ENCODE data around the gene PRKAR1B.

The PRKAR1B gene

DNA sequence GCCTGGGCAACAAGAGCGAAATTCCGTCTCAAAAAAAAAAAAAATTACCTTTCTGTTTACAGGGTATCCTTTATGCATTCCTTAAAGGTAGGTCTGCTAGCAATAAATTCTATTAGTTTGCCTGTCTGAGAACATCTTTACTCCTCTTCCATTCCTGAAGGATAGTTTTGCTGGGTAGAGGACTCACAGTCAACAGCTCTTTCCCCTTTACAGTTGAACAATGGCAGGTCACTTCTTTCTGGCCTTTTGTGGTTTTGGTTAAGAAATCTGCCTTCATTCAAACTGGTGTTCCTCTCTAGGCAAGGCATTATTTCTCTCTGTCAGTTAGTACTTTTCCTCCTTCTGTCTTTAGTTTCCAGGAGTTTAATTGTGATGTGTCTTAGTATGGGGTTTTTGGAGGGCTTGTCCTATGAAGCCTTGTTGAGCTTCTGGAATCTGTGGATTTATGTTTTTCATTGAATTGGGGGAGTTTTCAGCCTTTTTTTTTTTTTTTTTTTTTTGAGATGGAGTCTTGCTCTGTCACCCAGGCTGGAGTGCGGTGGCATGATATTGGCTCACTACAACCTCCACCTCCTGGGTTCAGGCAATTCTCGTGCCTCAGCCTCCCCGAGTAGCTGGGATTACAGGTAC lies 5.3 kb downstream of the PRKAR1B start:
- no peak for DNase-seq (ENCODE audit: low read depth)

DNA sequence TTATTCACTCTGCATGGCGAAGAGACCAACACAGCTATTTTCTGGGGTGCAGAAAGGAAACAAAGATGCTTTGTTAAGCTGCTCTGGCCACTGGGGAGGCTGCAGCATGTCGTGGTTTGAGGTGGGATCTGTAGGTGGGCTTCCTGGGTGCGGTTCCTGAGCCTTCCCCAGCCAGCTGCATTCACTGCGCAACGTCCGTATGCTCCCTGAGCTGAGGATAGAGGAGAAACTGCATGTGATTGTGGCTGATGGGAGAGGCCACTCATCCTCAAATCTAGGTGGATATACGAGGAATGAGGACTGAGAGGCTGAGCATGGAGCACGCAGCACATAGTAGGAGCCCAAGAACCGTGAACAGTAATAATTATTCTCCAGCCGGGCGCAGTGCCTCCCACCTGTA lies 10.4 kb downstream of the PRKAR1B start:
- DNase-seq (ENCODE audit: low read depth), result no peak

DNA sequence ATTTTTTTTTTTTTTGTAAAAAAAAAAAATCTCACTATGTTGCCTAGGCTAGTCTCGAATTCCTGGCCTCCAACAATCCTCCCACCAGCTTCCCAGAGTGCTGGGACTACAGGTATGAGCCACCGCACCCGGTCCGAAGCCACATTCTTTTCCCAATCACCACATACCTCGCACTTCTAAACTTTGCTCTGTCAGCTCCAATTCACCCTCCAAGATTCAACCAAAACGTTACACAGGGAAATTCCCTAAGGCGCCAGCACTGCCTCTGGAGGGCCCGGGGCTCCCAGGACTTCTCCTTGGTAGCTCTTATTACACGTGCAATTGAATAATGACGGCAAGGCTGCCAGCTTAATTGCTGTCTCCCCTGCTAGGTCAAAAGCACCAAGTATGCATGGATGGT lies 10.9 kb downstream of the PRKAR1B start:
- no peak for DNase-seq (ENCODE audit: low read depth)

DNA sequence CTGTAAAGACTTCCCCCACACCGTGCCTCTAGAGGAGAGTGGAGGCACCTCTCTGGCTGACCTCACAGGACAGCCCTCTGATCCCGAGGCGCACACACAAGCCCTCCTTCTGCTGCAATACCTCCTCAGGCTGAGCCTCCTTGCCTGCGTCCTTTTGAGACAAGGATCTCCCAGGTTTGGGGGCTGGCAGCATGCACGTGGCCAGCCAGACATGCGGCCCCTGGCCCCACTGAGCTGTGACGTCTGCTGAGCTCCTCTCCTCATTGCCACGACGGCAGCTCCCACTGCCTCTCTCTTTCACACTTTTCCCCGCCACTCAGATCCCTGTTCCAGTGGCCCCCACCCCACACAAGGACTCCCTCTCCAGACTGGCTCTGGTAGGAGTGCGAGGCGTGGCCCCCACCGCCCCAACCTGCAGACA lies 12.8 kb downstream of the PRKAR1B start:
- no peak for DNase-seq (ENCODE audit: low read depth)

DNA sequence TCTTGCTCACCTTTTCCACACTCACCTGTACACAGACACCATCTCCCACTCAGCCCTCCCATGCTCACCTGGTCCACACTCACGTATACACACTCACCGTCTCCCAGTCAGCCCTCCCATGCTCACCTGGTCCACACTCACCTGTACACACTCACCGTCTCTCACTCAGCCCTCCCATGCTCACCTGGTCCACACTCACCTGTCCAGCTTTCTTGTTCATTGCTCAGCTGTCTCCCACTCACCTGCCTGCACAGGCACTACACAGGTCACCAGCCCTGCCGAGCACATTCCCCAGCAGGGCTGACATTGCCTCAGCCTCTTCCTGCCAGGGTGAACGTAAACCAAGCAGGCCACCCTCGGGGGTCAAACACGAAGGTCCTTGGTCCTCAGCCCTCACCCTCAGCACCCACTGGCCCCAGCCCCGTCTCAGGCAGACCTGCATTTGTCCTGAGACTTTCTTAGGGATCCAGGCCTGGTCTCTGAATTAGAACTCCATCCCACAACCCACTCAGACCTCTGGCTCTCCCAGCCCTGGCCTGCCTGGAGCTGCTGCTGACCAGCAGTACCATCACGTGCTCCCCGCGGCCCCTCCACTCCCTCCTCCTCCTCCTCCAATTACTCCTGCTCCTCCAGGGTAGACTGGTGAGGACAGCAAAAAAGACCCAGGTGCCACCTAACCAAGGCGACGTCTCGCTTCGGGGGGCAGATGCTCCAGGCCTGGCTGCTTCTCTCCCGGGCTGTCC lies 13.4 kb downstream of the PRKAR1B start:
- DNase-seq (ENCODE audit: low read depth), result no peak

DNA sequence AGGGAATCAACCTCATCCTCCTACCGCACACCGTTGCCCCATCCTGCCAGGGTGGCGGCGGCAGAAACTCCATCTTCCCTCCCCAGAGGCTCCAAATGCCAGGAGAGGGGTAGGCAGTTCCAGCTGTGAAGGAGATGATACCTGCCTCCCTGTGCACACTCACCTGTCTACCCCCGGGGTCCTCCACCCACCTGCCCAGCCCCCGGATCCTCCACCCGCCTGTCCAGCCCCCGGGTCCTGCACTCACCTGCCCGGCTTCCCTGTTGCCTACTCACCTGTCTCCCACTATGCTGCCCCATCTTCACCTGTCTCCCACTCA lies 14.0 kb downstream of the PRKAR1B start:
- DNase-seq (ENCODE audit: low read depth), result no peak

DNA sequence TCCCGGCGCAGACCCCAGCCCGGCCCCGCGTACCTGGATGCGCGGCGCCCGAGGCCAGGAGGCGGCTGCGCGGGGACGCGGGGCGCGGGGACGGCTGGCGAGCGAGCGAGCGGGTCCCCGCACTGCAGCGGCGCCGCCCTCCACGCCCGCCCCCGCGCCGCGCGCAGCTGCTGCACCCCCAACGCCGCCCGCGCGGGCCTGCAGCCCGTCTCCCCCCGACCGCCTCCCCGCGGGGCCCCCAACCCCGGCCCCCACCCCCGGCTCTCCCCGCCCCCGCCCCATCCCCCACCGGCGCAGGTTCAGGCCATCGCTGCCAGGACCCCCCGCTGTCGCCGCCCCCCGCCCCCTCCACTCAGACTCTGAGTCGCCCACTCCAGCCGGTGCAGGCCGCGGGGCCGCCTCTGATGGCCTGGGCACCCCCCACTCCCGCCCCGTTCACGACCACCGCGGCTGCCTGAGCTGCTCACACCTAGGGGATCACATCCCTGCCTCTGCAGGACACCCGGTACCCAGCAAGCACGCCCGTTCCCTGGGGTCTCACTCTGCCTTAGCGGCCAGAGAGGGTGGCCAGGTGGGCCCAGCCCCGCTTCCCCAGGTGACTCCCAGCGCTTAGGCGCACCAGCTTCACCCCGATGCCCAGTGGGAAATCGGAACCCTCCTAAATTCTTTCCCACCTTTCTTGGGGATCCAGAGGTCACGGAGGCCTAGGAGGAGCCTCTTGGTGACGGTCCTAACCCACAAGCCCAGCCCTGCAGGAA lies 14.5 kb downstream of the PRKAR1B start:
- no peak for DNase-seq (ENCODE audit: low read depth)

DNA sequence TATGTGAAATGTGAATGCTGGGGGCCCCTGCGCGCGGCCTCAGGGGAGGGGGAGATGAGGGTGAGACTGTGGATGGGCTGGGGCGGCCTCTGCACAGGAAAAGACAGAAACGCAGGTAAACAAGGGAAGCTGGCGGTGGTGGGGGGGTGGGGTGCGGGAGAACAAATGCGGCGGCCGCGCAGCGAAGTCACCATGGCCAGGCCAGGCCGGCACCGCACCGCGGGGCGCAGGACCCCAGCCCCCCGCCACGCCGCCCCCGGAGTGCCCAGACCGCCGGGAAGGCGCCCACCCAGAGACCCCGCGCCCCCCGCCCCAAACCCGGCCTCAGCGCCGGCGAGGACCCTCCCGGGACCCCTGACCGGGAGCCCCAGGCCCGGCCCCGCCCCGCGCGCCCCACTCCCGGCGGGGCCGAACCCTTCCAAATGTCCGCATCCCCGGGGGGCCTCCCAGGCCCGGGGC lies 15.1 kb downstream of the PRKAR1B start:
- DNase-seq (ENCODE audit: low read depth), result no peak

DNA sequence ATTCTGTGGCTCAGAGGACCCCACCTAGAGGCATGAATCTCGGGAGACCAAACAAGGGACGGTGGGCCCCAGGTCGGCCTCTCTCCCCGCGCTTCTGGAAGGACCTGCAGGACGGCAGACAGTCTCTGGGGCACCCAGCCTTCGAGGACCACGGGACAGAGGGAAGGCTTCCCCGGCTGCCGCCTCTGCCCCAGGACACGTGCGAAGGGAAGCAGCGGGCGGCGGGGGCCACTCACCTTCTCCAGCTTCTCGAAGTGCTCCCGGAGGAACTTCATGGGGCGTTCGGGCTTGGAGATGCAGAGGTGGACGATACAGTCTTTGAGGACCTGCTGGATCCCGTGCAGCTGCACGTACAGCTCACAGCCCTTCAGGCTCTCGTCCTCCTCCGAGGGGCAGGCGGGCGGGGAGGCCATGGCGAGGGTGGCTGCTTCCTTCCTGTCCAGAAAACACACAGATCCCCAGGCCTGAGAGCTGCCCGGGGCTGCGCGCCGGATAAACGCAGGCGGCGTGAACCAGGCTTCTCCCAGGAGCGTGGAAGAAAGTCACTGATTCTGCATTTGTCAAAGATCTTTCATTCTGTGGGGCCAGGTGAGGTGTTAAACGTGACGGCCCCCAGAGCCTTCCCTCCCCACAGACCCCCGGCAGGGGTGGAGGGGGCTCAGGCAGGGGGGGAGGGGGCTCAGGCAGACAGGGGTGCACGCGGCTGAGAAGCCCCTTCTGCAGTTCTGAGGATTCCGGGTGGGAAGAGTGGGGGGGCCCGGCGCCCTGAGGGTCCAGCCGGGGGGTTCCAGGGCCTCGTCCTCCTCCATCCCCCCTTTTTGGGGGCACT lies 15.8 kb downstream of the PRKAR1B start:
- no peak for DNase-seq (ENCODE audit: low read depth)

DNA sequence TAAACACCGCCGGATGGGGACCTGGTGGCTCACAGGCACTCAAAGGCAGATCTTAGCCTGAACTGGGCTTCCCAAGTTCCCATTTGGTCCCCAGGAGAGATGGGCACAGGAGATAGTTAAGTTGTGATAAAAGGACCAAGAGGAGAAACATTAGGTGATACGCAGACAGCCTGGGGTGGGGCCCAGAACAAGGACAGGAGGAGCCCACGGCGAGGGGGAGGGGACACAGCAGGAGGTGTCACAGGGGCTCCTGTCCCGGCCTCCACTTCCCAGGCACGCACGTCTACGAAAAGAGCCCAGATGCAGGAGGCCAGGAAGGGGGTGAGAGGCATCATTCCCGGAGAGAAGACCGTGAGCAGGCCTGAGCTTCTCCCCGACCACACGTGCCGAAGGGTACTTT lies 16.9 kb downstream of the PRKAR1B start:
- no peak for DNase-seq (ENCODE audit: low read depth)

DNA sequence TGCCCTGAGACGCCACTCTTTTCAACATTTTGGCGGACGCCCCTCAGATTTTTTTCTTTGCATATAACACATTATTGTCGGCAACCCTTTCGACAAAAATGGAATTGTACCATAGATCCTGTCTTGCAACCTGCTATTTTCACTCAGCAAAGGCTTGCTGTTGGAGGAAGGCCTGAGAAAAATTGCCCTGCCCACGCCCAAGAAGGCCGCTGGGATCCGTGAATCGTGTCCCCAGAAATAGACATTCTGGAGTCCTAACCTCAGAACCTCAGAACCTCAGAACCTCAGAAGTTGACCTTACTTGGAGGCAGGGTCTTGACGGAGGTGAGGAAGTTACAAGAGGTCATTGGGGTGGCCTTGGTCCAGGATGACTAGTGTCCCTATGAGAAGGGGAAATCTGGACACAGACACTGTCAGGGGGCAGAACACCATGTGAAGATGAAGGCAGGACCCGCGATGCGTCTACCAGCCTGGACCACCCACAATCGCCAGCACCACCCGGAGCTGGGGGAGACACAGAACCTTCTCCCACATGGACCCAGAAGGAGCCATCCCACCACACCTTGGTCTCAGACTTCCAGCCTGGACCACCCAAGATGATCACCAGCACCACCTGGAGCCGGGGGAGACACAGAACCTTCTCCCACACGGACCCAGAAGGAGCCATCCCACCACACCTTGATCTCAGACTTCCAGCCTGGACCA lies 19.6 kb downstream of the PRKAR1B start:
- DNase-seq (ENCODE audit: low read depth), result no peak

DNA sequence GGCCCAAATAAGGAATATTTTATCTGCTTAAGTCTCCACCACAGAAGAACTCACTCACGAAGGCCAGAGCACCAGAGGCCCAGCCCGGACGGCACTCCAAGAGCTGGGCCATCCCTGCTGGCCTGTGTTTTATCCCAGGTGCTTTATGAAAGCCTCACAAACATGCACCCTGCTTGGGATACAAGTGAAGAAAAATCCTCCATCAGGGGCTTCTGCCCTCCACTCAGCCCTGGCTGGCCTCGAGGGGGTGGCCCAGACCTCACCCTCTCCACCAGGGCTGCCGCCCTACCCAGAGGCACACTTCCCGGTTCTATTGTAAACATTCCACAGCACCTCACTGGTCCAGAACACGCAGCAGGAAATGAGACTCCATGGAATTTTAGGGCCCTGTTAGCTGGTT lies 20.4 kb downstream of the PRKAR1B start:
- DNase-seq (ENCODE audit: low read depth), result no peak

DNA sequence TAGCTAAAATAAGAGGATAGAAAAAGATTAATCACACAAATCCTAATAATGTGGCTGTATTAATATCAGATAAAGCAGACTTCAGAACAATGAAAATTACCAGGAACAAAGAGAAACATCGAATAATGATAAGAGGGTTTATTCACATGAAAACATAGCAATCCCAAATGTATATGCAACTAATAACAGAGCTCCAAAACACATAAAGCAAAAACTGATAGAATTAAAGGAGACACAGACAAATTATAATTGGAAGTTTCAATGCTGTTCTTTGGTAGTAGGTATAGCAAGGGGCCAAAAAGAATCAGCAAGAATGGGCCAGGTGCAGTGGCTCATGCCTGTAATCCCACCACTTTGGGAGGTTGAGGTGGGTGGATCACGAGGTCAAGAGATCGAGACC lies 24.0 kb downstream of the PRKAR1B start:
- DNase-seq (ENCODE audit: low read depth), result no peak

DNA sequence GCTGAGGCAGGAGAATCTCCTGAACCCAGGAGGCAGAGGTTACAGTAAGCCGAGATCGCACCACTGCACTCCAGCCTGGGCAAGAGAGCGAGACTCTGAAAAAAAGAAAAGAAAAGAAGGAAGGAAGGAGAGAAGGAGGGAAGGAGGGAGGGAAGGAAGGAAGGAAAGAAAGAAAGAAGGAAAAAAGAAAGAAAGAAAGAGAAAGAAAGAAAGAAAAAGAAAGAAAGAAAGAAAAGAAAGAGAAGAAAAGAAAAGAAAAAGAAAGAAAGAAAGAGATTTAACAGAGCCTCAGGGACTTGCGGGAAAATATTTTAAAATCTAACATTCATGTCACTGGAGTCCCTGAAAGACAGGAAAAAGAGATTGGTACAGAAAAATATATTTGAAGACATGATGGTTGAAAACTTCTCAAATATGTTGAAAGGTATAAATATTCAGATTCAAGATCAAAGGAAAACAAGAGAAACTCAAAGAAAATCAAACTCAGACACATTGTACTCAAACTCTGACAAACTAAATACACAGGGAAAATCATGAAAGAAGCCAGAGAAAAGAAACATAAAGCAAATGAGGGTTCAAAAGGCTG lies 25.9 kb downstream of the PRKAR1B start:
- no peak for DNase-seq (ENCODE audit: low read depth)

DNA sequence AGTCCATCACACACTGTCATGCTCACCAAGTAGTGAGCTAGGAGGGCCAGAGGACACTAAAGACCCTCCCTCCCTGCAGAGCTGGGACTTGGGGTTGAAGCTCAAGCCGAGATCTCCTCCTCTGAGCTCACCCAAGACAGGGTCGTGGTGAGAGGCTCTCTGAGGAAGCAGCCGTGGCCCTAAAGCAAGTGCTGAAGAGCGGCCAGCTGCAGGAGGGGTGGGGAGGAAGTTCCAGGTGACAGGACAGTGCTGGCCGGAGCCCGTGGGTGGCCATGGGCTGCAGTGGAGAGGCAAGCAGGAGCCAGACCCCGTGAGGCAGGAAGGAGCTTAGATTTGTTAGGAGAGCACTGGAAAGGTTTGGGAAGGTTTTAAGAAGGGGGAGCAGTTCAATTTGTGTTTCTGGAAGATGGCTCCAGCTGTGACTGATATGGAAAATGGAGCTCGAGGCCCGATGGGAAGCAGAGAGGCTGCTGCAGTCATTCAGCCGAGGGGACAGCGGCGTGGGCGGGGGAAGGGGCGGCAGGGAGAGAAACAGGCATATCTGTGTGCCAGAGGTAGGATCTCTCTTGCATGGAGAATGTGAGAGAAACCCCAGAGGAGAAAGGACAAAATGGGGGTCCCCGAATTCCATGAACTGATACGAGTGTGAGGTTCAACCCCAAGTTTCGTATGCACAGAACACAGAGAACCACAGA lies 27.5 kb downstream of the PRKAR1B start:
- no peak for DNase-seq (ENCODE audit: low read depth)

DNA sequence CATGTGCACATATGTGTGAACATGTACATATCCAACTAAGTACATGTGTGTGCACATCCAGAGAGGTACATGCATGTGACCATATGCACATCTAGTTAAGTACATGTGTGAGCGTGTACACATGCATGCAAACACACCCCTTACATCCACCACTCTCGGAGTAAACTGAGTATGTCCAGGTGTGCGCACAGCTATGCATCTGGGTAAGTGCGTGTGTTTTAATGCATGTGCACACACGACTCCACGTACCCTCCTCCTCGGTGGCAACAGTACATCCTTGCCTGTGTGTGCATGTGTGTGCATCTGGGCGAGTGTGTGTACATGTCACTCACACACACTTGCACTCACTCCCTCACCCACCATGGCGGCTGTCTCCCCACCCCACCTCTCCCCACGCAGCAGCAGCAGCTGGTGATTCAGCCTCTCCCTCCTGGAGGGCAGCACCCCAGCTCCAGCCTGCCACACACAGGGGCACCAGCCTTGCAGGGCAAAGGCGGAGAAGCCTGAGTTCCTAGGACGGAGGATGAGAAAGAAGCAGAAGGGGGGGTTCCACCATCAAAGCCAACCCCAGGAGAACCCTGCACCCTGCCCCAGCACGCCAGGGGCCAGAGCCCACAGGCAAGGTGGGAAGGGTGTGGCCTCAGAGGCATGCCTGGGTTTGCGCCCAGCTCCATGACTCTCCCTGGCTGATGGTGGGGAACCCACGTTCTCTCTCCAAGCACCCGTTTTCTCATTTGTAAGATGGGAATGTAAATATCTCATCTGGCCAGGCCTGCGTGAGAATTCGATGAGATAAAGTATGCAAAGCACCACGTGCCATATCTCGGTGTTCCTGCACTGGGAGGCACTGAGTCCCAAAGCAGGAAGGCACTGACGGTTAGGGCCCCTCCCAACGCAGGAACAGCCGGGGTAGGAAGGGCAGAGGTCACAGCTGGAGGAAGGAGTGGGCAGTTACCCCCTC lies 28.3 kb downstream of the PRKAR1B start:
- no peak for DNase-seq (ENCODE audit: low read depth)

DNA sequence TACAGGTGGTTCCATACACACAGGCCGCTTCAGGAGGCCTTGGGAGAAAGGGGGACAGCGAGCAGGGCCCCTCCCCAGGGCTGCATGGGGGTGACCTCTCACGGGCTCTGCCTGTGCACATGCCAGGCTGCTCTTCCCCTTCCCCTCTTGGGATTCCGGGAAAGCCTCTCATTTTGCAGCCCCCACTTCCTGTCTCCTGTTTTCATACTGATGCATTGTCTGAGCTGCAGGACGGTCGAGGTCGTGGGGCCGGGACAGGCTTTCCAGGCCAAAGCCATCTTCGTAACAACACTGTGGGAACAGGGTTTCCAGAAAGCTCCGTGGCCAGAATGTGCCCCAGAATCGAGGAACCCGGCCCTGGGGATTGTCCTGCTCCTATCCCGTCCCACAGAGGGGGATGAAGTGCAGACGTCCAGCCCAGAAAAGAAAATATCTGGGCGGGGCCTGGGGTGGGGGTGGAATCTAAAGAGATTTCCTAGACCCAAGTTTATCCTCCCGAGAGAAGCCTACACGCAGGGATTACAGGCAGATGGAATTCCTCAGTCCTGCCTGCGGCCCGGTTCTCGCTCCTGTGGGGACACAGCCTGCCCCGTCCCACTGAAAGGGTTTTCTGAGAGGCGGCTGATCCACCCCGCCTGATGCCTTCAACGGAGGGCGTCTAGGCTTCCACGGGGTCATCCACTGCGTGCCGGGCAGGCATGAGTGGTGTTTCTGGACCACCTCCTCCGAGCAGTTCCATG lies 30.1 kb downstream of the PRKAR1B start:
- DNase-seq (ENCODE audit: low read depth), result no peak

DNA sequence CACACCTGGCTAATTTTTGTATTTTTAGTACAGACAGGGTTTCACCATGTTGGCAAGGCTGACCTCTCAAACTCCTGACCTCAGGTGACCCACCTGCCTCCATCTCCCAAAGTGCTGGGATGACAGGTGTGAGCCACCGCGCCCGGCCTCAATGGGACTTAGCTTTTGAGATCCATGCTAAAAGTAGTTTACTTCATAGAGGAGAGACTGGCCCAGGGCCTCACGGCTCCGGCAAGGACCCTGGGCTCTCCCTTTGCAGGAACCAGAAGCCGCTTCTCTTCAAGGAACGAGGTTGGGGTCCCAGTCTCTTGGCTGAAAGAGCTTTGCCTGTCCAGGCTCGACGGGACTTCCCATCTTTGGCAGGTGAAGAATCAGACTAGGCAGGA lies 30.7 kb downstream of the PRKAR1B start:
- DNase-seq (ENCODE audit: low read depth), result no peak

DNA sequence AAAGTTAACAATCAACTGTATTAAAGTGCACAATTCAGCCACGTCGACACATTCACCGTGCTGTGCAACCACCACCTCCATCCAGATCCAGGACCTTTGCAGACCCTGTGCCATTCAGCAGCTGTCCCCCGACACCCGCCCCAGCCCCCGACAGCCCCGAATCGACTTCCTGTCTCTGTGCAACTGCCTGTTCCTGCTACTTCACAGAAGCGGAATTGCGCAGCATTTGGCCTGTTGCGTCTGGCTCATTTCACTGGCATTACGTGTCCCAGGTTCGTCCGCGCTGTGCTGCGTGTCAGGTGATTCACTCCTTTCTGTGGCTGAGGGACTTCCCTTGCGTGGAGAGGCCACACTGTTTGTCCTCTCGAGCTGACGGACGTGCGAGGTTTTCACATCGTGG lies 33.8 kb downstream of the PRKAR1B start:
- no peak for DNase-seq (ENCODE audit: low read depth)

Data from stimulated activated CD8-positive, alpha-beta memory T cell treated with anti-CD3 and anti-CD28 coated beads, Interleukin-7, amount 100 ng/mL, for 24 hours (primary cell).